ENCODE data around the gene HDAC4.

Gene HDAC4

GRCh38 chr2:239051891-239052445 is 348.9 kb downstream of the HDAC4 start:
- no peak overlapping the region for H3K4me3 ChIP-seq (ENCODE audit: low read length)
- no peak overlapping the region for H3K27ac ChIP-seq (ENCODE audit: low read length)
- no peaks in the 10 kb centered on the region for H3K4me1 ChIP-seq (ENCODE audit: insufficient read depth, low read length)
- no peaks in the 10 kb centered on the region for H3K9me3 ChIP-seq (ENCODE audit: insufficient read depth, low read depth, low read length)
- H3K27me3 ChIP-seq (ENCODE audit: insufficient read depth, low read length), result no peaks in the 10 kb centered on the region
- no peak overlapping the region for H3K9ac ChIP-seq (ENCODE audit: low read depth, low read length)
- H3K36me3 ChIP-seq (ENCODE audit: insufficient read depth, low read depth, low read length), result peaks cover 20% of the 10 kb centered on the region

DNA sequence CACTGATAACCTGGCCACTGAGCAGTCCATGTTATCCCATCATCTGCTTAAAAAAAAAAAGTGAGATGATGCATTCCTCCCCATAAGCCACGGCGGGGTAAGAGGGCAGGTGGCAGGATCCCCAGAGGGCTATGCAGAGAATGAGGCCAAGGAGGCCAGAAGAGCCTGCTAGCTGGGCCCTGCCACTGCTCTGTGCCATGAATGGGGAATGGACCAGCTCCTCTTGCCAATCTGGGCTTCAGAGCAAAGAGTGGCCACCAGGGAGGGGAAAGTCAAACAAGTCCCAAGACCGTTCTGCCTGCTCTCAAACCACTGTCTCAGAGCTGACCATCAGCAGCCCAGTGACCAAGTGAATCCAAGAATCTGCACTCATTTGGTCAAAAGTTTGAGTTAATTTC is 350.6 kb downstream of the HDAC4 start:
- peaks cover 20% of the 10 kb centered on the region for H3K36me3 ChIP-seq (ENCODE audit: insufficient read depth, low read depth, low read length)
- H3K27me3 ChIP-seq (ENCODE audit: insufficient read depth, low read length), result no peaks in the 10 kb centered on the region
- no peaks in the 10 kb centered on the region for H3K4me1 ChIP-seq (ENCODE audit: insufficient read depth, low read length)
- no peak overlapping the region for H3K27ac ChIP-seq (ENCODE audit: low read length)
- H3K9me3 ChIP-seq (ENCODE audit: insufficient read depth, low read depth, low read length), result no peaks in the 10 kb centered on the region
- no peak overlapping the region for H3K9ac ChIP-seq (ENCODE audit: low read depth, low read length)
- no peak overlapping the region for H3K4me3 ChIP-seq (ENCODE audit: low read length)

DNA sequence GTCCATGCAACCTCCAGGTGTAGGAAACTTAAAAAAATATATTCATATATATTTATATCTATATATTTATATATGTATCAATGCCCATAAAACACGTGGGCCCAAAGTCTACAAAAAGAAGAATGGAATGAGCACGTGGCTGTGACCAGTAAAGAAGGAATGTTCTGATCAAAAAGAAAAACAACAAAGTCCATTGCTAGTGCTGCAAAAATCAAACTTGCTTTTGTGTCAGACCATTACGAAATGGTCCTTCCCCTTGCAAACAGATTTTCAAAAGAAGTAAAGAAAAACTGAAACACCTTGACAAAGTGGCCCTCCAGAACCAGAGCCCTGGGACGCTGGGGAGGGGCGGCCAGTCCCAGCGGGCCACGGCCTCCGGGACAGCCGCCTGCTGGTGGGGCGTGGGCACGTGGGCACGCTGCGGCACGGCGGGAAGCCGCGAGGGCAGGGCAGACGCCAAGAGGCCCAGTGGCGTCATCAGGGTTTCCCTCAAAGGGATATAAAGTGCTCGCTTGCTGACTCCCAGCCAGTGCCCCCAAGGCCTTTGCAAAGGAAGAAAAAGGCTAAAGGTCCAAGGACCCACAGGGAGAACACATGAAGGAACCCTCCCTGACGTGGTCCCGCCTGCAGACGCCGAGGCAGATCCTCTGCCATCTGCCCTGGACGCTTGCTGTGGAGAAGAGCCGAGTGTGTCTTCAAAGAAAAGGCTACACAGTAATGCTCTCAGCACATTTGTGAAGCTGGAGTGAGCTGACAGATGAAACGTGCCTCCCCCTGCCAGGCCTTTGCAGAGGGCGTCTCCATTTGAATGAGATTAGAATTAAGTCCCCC is 351.2 kb downstream of the HDAC4 start:
- Histone ChIP-seq H3K36me3 (ENCODE audit: insufficient read depth, low read depth, low read length) (peaks cover 15% of the 10 kb centered on the region; the same call in 1 of the 2 replicates), H3K27ac (ENCODE audit: low read length) (no peak overlapping the region)

DNA sequence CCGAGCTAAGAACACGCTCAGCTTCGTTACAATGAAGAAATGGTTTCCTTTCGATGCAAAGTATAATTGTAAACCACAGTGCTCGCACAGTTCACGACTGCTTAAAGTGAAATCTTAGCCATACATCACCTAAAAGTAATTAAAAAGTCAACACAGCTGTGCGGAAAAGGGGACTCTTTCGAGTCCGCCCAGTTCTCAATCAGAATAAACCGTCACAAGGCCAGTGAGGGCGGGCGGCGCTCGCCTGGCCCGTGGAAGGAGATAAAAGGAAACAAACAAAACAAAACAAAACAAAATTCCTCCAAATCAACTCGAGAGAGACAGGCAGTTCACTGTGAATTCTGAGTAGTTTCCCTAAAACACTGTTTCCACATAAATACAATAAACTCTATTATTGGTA is 352.1 kb downstream of the HDAC4 start:
- Histone ChIP-seq H3K9me3 (ENCODE audit: insufficient read depth, low read depth, low read length) (no peaks in the 10 kb centered on the region), H3K9ac (ENCODE audit: low read depth, low read length) (no peak overlapping the region), H3K4me1 (ENCODE audit: insufficient read depth, low read length) (no peaks in the 10 kb centered on the region), H3K27me3 (ENCODE audit: insufficient read depth, low read length) (no peaks in the 10 kb centered on the region), H3K4me3 (ENCODE audit: low read length) (no peak overlapping the region), H3K27ac (ENCODE audit: low read length) (no peak overlapping the region), H3K36me3 (ENCODE audit: insufficient read depth, low read depth, low read length) (peaks cover 9% of the 10 kb centered on the region; the same call in 1 of the 2 replicates)

More for the DNA sequence above, 351.2 kb downstream of the HDAC4 start:
- Histone ChIP-seq H3K4me1 (ENCODE audit: insufficient read depth, low read length) (no peaks in the 10 kb centered on the region), H3K9me3 (ENCODE audit: insufficient read depth, low read depth, low read length) (no peaks in the 10 kb centered on the region), H3K27me3 (ENCODE audit: insufficient read depth, low read length) (no peaks in the 10 kb centered on the region), H3K4me3 (ENCODE audit: low read length) (no peak overlapping the region), H3K9ac (ENCODE audit: low read depth, low read length) (no peak overlapping the region)

DNA sequence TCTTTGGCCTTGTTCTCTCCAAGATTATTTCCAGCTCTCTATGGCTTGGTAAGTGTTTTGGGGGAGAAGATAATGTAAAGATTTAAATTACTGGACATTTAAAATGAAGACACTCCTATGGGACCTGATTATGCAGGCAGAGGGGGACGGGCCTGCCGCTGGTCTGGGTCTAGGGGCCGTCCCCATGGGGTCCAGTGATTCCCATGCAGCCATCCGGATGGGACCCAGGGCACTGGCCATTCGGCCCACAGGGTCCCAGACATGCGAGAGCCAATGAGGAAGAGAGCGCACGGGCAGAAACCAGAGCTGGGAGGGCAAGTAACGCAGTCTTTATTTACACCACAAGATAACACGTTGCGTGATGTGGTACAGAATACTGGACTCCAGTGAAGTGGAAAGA is 353.0 kb downstream of the HDAC4 start:
- H3K36me3 ChIP-seq (ENCODE audit: insufficient read depth, low read depth, low read length), result peaks cover 9% of the 10 kb centered on the region; the same call in 1 of the 2 replicates
- H3K27ac ChIP-seq (ENCODE audit: low read length), result no peak overlapping the region
- H3K27me3 ChIP-seq (ENCODE audit: insufficient read depth, low read length), result no peaks in the 10 kb centered on the region
- no peaks in the 10 kb centered on the region for H3K9me3 ChIP-seq (ENCODE audit: insufficient read depth, low read depth, low read length)
- no peaks in the 10 kb centered on the region for H3K4me1 ChIP-seq (ENCODE audit: insufficient read depth, low read length)
- H3K9ac ChIP-seq (ENCODE audit: low read depth, low read length), result no peak overlapping the region
- no peak overlapping the region for H3K4me3 ChIP-seq (ENCODE audit: low read length)

GRCh38 chr2:239047420-239047819 is 353.4 kb downstream of the HDAC4 start:
- Histone ChIP-seq H3K9ac (ENCODE audit: low read depth, low read length) (no peak overlapping the region), H3K4me1 (ENCODE audit: insufficient read depth, low read length) (no peaks in the 10 kb centered on the region), H3K9me3 (ENCODE audit: insufficient read depth, low read depth, low read length) (no peaks in the 10 kb centered on the region), H3K27ac (ENCODE audit: low read length) (no peak overlapping the region), H3K27me3 (ENCODE audit: insufficient read depth, low read length) (no peaks in the 10 kb centered on the region), H3K4me3 (ENCODE audit: low read length) (no peak overlapping the region), H3K36me3 (ENCODE audit: insufficient read depth, low read depth, low read length) (peaks cover 5% of the 10 kb centered on the region; the same call in 1 of the 2 replicates)

DNA sequence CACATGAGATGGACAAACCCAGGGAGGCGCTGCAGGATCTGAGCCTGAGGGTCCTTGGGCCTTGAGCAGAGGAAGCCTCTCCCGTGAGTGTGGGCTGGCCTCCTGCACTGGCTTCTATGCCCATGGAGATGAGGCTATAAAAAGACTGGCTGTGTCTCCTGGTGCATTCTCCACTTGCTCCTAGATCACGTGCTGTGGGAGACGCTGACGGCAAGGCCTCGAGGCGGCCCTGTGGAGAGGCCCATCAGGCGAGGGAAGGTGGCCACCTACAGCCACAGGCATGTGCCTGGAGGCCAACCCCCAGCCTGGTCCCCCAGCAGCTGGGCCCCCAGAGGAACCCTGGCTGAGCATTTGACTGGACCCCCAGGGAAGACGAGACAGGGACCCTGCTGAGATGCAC is 354.0 kb downstream of the HDAC4 start:
- no peaks in the 10 kb centered on the region for H3K9me3 ChIP-seq (ENCODE audit: insufficient read depth, low read depth, low read length)
- H3K27ac ChIP-seq (ENCODE audit: low read length), result no peak overlapping the region
- peaks cover 3% of the 10 kb centered on the region; the same call in 1 of the 2 replicates for H3K36me3 ChIP-seq (ENCODE audit: insufficient read depth, low read depth, low read length)
- no peak overlapping the region for H3K9ac ChIP-seq (ENCODE audit: low read depth, low read length)
- no peak overlapping the region for H3K4me3 ChIP-seq (ENCODE audit: low read length)
- H3K27me3 ChIP-seq (ENCODE audit: insufficient read depth, low read length), result no peaks in the 10 kb centered on the region
- H3K4me1 ChIP-seq (ENCODE audit: insufficient read depth, low read length), result no peaks in the 10 kb centered on the region

- H3K27me3 ChIP-seq (ENCODE audit: insufficient read depth, low read length), result no peaks in the 10 kb centered on the region
- H3K9me3 ChIP-seq (ENCODE audit: insufficient read depth, low read depth, low read length), result no peaks in the 10 kb centered on the region
- no peak overlapping the region for H3K4me3 ChIP-seq (ENCODE audit: low read length)
- H3K27ac ChIP-seq (ENCODE audit: low read length), result no peak overlapping the region
- no peak overlapping the region for H3K9ac ChIP-seq (ENCODE audit: low read depth, low read length)
- H3K4me1 ChIP-seq (ENCODE audit: insufficient read depth, low read length), result no peaks in the 10 kb centered on the region
- no peaks in the 10 kb centered on the region for H3K36me3 ChIP-seq (ENCODE audit: insufficient read depth, low read depth, low read length)
These were observed 356.5 kb downstream of the HDAC4 start for GRCh38 chr2:239044336-239044735.

DNA sequence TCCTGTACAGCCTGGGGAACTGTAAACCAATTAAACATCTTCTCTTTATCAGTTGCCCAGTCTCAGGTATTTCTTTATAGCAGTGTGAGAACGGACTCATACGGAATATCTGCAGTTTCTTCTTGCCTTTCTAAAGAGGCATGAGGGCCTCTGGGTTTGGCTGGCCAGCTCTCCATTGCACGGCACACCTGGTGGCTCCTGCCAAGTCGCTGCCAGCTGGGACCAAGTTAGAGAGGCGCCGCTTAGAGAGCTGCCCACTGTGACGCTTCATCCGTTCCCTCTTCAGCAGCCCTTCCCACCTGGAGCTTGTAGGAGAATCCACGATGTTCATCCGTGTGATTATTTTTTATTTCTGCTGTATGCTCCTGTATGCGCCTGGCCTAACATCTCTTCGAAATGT is 357.5 kb downstream of the HDAC4 start:
- H3K36me3 ChIP-seq (ENCODE audit: insufficient read depth, low read depth, low read length), result no peaks in the 10 kb centered on the region
- no peaks in the 10 kb centered on the region for H3K27me3 ChIP-seq (ENCODE audit: insufficient read depth, low read length)
- H3K4me3 ChIP-seq (ENCODE audit: low read length), result no peak overlapping the region
- H3K9ac ChIP-seq (ENCODE audit: low read depth, low read length), result no peak overlapping the region
- no peak overlapping the region for H3K27ac ChIP-seq (ENCODE audit: low read length)
- no peaks in the 10 kb centered on the region for H3K9me3 ChIP-seq (ENCODE audit: insufficient read depth, low read depth, low read length)
- H3K4me1 ChIP-seq (ENCODE audit: insufficient read depth, low read length), result no peaks in the 10 kb centered on the region

DNA sequence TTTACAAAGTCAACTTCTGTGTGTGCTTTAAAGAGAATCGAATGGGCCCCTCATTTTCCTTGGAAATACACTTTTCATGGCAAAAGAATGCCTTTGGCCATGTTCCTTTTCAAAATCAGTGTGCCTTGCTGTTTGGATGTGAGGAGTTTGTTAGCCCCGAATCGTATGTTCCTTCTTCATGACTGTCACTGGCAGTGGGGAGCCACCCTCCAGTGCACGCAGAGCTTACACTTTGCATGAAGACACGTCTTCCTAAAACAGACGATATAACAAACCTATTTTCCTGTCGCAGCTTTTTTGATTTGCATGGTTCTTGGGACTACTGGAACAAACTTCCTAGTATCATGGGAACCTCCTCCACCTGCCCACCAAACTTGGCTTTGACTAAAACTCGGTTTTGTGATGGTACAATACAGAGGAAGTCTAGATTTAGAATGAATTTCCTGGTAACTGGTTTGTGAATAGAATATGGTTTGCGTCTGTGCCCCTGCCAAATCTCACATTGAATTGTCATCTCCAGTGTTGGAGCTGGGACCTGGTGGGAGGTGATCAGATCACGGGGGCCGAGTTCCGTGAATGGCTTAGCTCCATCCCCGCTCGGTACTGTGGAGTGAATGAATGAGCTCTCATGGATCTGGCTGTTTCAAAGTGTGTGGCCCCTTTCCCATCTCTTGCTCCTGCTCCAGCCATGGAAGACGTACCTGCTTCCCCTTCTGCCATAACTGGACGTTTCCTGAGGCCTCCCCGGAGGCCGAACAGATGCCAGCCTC is 358.1 kb downstream of the HDAC4 start:
- Histone ChIP-seq H3K36me3 (ENCODE audit: insufficient read depth, low read depth, low read length) (no peaks in the 10 kb centered on the region), H3K9me3 (ENCODE audit: insufficient read depth, low read depth, low read length) (no peaks in the 10 kb centered on the region), H3K4me1 (ENCODE audit: insufficient read depth, low read length) (no peaks in the 10 kb centered on the region), H3K9ac (ENCODE audit: low read depth, low read length) (no peak overlapping the region), H3K27ac (ENCODE audit: low read length) (no peak overlapping the region), H3K27me3 (ENCODE audit: insufficient read depth, low read length) (no peaks in the 10 kb centered on the region), H3K4me3 (ENCODE audit: low read length) (no peak overlapping the region)

GRCh38 chr2:239042046-239042445 is 358.8 kb downstream of the HDAC4 start:
- no peak overlapping the region for H3K9ac ChIP-seq (ENCODE audit: low read depth, low read length)
- no peak overlapping the region for H3K27ac ChIP-seq (ENCODE audit: low read length)
- H3K27me3 ChIP-seq (ENCODE audit: insufficient read depth, low read length), result no peaks in the 10 kb centered on the region
- no peaks in the 10 kb centered on the region for H3K36me3 ChIP-seq (ENCODE audit: insufficient read depth, low read depth, low read length)
- no peak overlapping the region for H3K4me3 ChIP-seq (ENCODE audit: low read length)
- H3K4me1 ChIP-seq (ENCODE audit: insufficient read depth, low read length), result no peaks in the 10 kb centered on the region
- H3K9me3 ChIP-seq (ENCODE audit: insufficient read depth, low read depth, low read length), result no peaks in the 10 kb centered on the region

All from iPS-20b (cell line).